B cell (primary cell): ENCODE results near the gene IFRD2. TPM values are rescaled to one million over a fixed set of nuclear protein-coding genes. Genes with fewer than 3 reads are reported as not detected.

Source experiments
- ATAC-seq: fragments of 200-7000 bp; cut with Tn5 transposase; one replicate; pipeline ENCODE4 v1.10.0; 2021; ENCODE audit warnings: low read depth, mild to moderate bottlenecking, moderate number of reproducible peaks, moderate library complexity
- CTCF ChIA-PET: fragments of 350-600 bp; sonication (Branson Sonifier 250); formaldehyde crosslinking; loops from one replicate; lab custom pipeline; 2021; ENCODE audit warnings: antibody characterized with exemption, inconsistent platforms; lab: Charles Lee
- POLR2A ChIA-PET: fragments of 350-600 bp; sonication (Branson Sonifier 250); formaldehyde crosslinking; loops from one replicate; lab custom pipeline; 2021; ENCODE audit warnings: antibody characterized with exemption; lab: Charles Lee
- DNase-seq: peaks from one replicate; pipeline ENCODE4 v3.0.0; 2013
- H2AFZ ChIP-seq: 2 replicates; pipeline ENCODE4 v1.6.1; 2012; ENCODE audit warnings: mild to moderate bottlenecking, low read depth, low read length; ENCODE audit not compliant: insufficient read depth, poor library complexity, severe bottlenecking
- H3K27ac ChIP-seq, 2 donors: 1 replicate in 1 of 2; 2 replicates in 1 of 2; pipeline ENCODE4 v1.5.1; 2012 to 2013; ENCODE audit warnings: low read length in 2 of 2, mild to moderate bottlenecking in 2 of 2, moderate library complexity in 1 of 2
- H3K27me3 ChIP-seq, 4 experiments: fragments of 200-600 bp in 1 of 4; sonication (generic) in 1 of 4; replicated peaks in 1 of 4; 1 replicate in 2 of 4; 2 replicates in 2 of 4; pipeline versions ENCODE4 v1.6.1 to v1.7.0; 2013 to 2016; ENCODE audit warnings: low read length in 3 of 4, mild to moderate bottlenecking in 2 of 4, mixed read lengths in 1 of 4, moderate library complexity in 1 of 4; ENCODE audit not compliant: insufficient read depth in 4 of 4, control insufficient read depth in 3 of 4; ENCODE audit errors: control extremely low read depth in 1 of 4
- H3K36me3 ChIP-seq, 2 experiments: replicated peaks in 1 of 2; 1 replicate in 1 of 2; 2 replicates in 1 of 2; pipeline versions ENCODE4 v1.6.1 to v1.7.1; 2013; ENCODE audit warnings: low read length in 1 of 2; ENCODE audit not compliant: insufficient read depth in 2 of 2, control insufficient read depth in 1 of 2; ENCODE audit errors: control extremely low read depth in 1 of 2, extremely low read depth in 1 of 2
- H3K4me1 ChIP-seq, 2 donors: fragments of 200-600 bp in 1 of 2; sonication (generic) in 1 of 2; 1 replicate in 1 of 2; 2 replicates in 1 of 2; pipeline versions ENCODE4 v1.5.1 to v1.6.1; 2013 to 2017; ENCODE audit warnings: low read length in 2 of 2; ENCODE audit not compliant: control insufficient read depth in 2 of 2, insufficient read depth in 2 of 2
- H3K4me2 ChIP-seq: replicated peaks from 2 replicates; pipeline ENCODE3; 2012; ENCODE audit warnings: mild to moderate bottlenecking, low read depth, low read length; ENCODE audit not compliant: poor library complexity, severe bottlenecking
- H3K4me3 ChIP-seq, 5 experiments: fragments of 200-600 bp in 1 of 5; sonication (generic) in 1 of 5; 1 replicate in 3 of 5; 2 replicates in 2 of 5; pipeline versions ENCODE4 v1.5.1 to v1.7.0; 2011 to 2016; ENCODE audit warnings: low read length in 4 of 5, mild to moderate bottlenecking in 4 of 5, low read depth in 2 of 5, control low read depth in 1 of 5, moderate library complexity in 1 of 5; ENCODE audit not compliant: insufficient read depth in 1 of 5; ENCODE audit errors: control extremely low read depth in 1 of 5, extremely low read depth in 1 of 5
- H3K79me2 ChIP-seq: fragments of 200-600 bp; sonication (generic); one replicate; pipeline ENCODE4 v1.6.0; 2016; ENCODE audit warnings: low read length; ENCODE audit not compliant: control insufficient read depth, insufficient read depth
- H3K9ac ChIP-seq: fragments of 200-600 bp; sonication (generic); 2 replicates; pipeline ENCODE4 v1.6.1; 2017; ENCODE audit warnings: mild to moderate bottlenecking, low read length, moderate library complexity
- H3K9me3 ChIP-seq, 3 donors: one replicate each; pipeline versions ENCODE4 v1.6.1 to v1.7.1; 2013; ENCODE audit warnings: low read length in 2 of 3; ENCODE audit not compliant: control insufficient read depth in 2 of 3, insufficient read depth in 1 of 3; ENCODE audit errors: control extremely low read depth in 1 of 3
- H4K20me1 ChIP-seq: 2 replicates; pipeline ENCODE4 v1.6.0; 2012; ENCODE audit warnings: mild to moderate bottlenecking, low read length; ENCODE audit not compliant: insufficient read depth, control insufficient read depth, poor library complexity, severe bottlenecking
- H3K27ac Mint-ChIP-seq: one replicate; pipeline ENCODE4 v1.8.0; 2021; ENCODE audit warnings: mixed read lengths
- H3K27me3 Mint-ChIP-seq: one replicate; pipeline ENCODE4 v1.8.0; 2021; ENCODE audit warnings: mixed read lengths
- H3K4me1 Mint-ChIP-seq: one replicate; pipeline ENCODE4 v1.8.0; 2021; ENCODE audit warnings: mixed read lengths
- H3K4me3 Mint-ChIP-seq: one replicate; pipeline ENCODE4 v1.8.0; 2021; ENCODE audit warnings: mixed read lengths
- H3K9me3 Mint-ChIP-seq: one replicate; pipeline ENCODE4 v1.8.0; 2022; ENCODE audit warnings: mixed read lengths; ENCODE audit not compliant: insufficient read depth
- CTCF ChIP-seq: fragments of 200-600 bp; IDR thresholded peaks from one replicate; pipeline ENCODE4 v1.8.0; 2022; ENCODE audit warnings: antibody characterized with exemption, mild to moderate bottlenecking
- EZH2 ChIP-seq: IDR thresholded peaks from 2 replicates; pipeline ENCODE4 v1.6.1; 2012; ENCODE audit warnings: borderline replicate concordance, low read depth, mild to moderate bottlenecking, moderate library complexity, low read length; ENCODE audit not compliant: insufficient read depth, poor library complexity, severe bottlenecking
- WGBS: methylation state at CpG from one replicate; pipeline ENCODE4 v1.1.5; 2013; ENCODE audit warnings: missing lambda C conversion rate; ENCODE audit not compliant: insufficient coverage; 5-methylcytosine and 5-hydroxymethylcytosine counted together
- intact Hi-C: fragments of 100-400 bp; cut with micrococcal nuclease; formaldehyde crosslinking; loops from one replicate; pipeline ENCODE4 v1.10.0; 2022
- polyA plus RNA-seq: library from polyadenylated mRNA; depleted of rRNA; stranded (reverse); fragments of >200 nt; gene quantifications from 2 replicates; pipeline ENCODE4 v1.2.3, GENCODE V29; 2012
- total RNA-seq, 2 donors: library from RNA; stranded (reverse); fragments of 120-200 nt in 1 of 2; gene quantifications; 1 replicate in 1 of 2; 2 replicates in 1 of 2; pipeline versions ENCODE4 v1.2.3 to v1.2.4, GENCODE V29; 2013 to 2022

The IFRD2 gene
- total and polyA plus RNA-seq, 2 donors (not counting 1 experiment from before 2014, with no cell fraction given) = 63.4 to 80.1 TPM

- ChIA-PET CTCF (interaction anchor here (0.6 kb wide), 1 partner anchor 31 kb away, joined by 4 read pairs; no protein-coding TSS in a partner anchor), POLR2A (no interaction called here)
- Histone ChIP-seq H4K20me1 (no peaks in the 10 kb centered on the region), H3K27ac (no peak overlapping the region), H3K4me1 (peaks cover 21 to 33% of the 10 kb centered on the region in 2 donors), H3K9me3 (no peaks in the 10 kb centered on the region), H2AFZ (no peak overlapping the region), H3K4me3 (no peak overlapping the region), H3K36me3 (peaks cover 0 to 11% of the 10 kb centered on the region in 2 experiments), H3K9ac (no peak overlapping the region), H3K79me2 (peaks cover 27% of the 10 kb centered on the region), H3K4me2 (no peak overlapping the region), H3K27me3 (no peaks in the 10 kb centered on the region)
- TF ChIP-seq EZH2 = no peak
- TF ChIP-seq CTCF = no peak
- peaks cover 36% of the 10 kb centered on the region for H3K4me1 Mint-ChIP-seq
- DNase-seq (no peak), ATAC-seq (no peak)
- no peaks in the 10 kb centered on the region for H3K27me3 Mint-ChIP-seq
- no peaks in the 10 kb centered on the region for H3K9me3 Mint-ChIP-seq
- intact Hi-C loops = loop anchor here (10.0 kb wide), 1 partner anchor 1090 kb away; the partner anchor contains the start of gene MANF
- H3K27ac Mint-ChIP-seq = no peak overlapping the region
- no peak overlapping the region for H3K4me3 Mint-ChIP-seq
- over 99% methylated on average over 22 of the region's 22 CpGs for WGBS
These were observed 2.5 kb upstream of the IFRD2 start for GRCh38 chr3:50294492-50295403.

GRCh38 chr3:50294089-50294488 lies 1.9 kb upstream of the IFRD2 start:
- Mint-ChIP-seq H3K27me3 (no peaks in the 10 kb centered on the region), H3K9me3 (no peaks in the 10 kb centered on the region), H3K27ac (no peak overlapping the region), H3K4me3 (no peak overlapping the region), H3K4me1 (peaks cover 30% of the 10 kb centered on the region)
- ChIA-PET POLR2A (no interaction called here), CTCF (interaction anchor here (1.6 kb wide), 1 partner anchor 100 kb away, joined by 5 read pairs; no protein-coding TSS in a partner anchor)
- Histone ChIP-seq H3K36me3 (peaks cover 0 to 18% of the 10 kb centered on the region in 2 experiments), H3K79me2 (peaks cover 27% of the 10 kb centered on the region), H3K27me3 (no peaks in the 10 kb centered on the region), H2AFZ (no peak overlapping the region), H3K4me3 (no peak overlapping the region), H4K20me1 (no peaks in the 10 kb centered on the region), H3K9me3 (no peaks in the 10 kb centered on the region), H3K4me2 (no peak overlapping the region), H3K9ac (no peak overlapping the region), H3K27ac (no peak overlapping the region), H3K4me1 (peaks cover 20 to 31% of the 10 kb centered on the region in 2 donors)
- intact Hi-C loops = loop anchor here (10.0 kb wide), 1 partner anchor 1091 kb away; the partner anchor contains the start of gene MANF
- DNase-seq (no peak), ATAC-seq (no peak)
- 91% methylated on average over 3 of the region's 4 CpGs for whole genome bisulfite sequencing
- TF ChIP-seq EZH2 (no peak), CTCF (no peak)
